DMS79 treated with DMSO at 0.1 percent for 48 hours (cell line): ENCODE data around the gene LHFPL3.
"Not testable (repeated sequence)": the region's sequence is repeated elsewhere in the genome, so short reads cannot be mapped to it uniquely, and the experiment has no call there.

Experiments used
- DNase-seq: peaks from one replicate; lab custom pipeline; 2025; lab: John Stamatoyannopoulos, UW

Gene LHFPL3

GRCh38 chr7:104695563-104695962, 367.2 kb downstream of the LHFPL3 start:
- no peak for DNase-seq

GRCh38 chr7:104700336-104700735, 371.9 kb downstream of the LHFPL3 start:
- DNase-seq, result no peak

GRCh38 chr7:104721027-104721426, 392.6 kb downstream of the LHFPL3 start:
- DNase-seq, result not testable (repeated sequence)

- DNase-seq, result no peak
These were observed 394.6 kb downstream of the LHFPL3 start for GRCh38 chr7:104723001-104723400.

GRCh38 chr7:104758504-104758903, 430.1 kb downstream of the LHFPL3 start:
- DNase-seq, result no peak

GRCh38 chr7:104761892-104762291, 433.5 kb downstream of the LHFPL3 start:
- DNase-seq, result no peak

- DNase-seq, result no peak
These were observed 438.7 kb downstream of the LHFPL3 start for GRCh38 chr7:104767113-104767512.

GRCh38 chr7:104767826-104768536, 439.6 kb downstream of the LHFPL3 start:
- DNase-seq, result no peak

- DNase-seq, result no peak
These were observed 444.3 kb downstream of the LHFPL3 start for GRCh38 chr7:104772405-104773345.

- no peak for DNase-seq
These were observed 445.4 kb downstream of the LHFPL3 start for GRCh38 chr7:104773796-104774195.

GRCh38 chr7:104775531-104775930, 447.1 kb downstream of the LHFPL3 start:
- no peak for DNase-seq

GRCh38 chr7:104777301-104777800, 448.9 kb downstream of the LHFPL3 start:
- no peak for DNase-seq

- DNase-seq, result no peak
These were observed 451.5 kb downstream of the LHFPL3 start for GRCh38 chr7:104779888-104780287.

GRCh38 chr7:104784686-104785085, 456.3 kb downstream of the LHFPL3 start:
- no peak for DNase-seq

- DNase-seq, result no peak
These were observed 461.4 kb downstream of the LHFPL3 start for GRCh38 chr7:104789780-104790179.

- DNase-seq, result no peak
These were observed 462.0 kb downstream of the LHFPL3 start for GRCh38 chr7:104790440-104790839.

- no peak for DNase-seq
These were observed 462.7 kb downstream of the LHFPL3 start for GRCh38 chr7:104791080-104791479.

GRCh38 chr7:104793066-104793465, 464.7 kb downstream of the LHFPL3 start:
- DNase-seq, result no peak

GRCh38 chr7:104794154-104794553, 465.8 kb downstream of the LHFPL3 start:
- DNase-seq, result no peak

- DNase-seq, result no peak
These were observed 466.2 kb downstream of the LHFPL3 start for GRCh38 chr7:104794589-104794988.

- no peak for DNase-seq
These were observed 466.7 kb downstream of the LHFPL3 start for GRCh38 chr7:104795086-104795485.

- no peak for DNase-seq
These were observed 467.4 kb downstream of the LHFPL3 start for GRCh38 chr7:104795616-104796398.
